ENCODE data around the gene LIF. TPM values are rescaled to one million over a fixed set of nuclear protein-coding genes. Genes with fewer than 3 reads are reported as not detected.

The LIF gene
- total and polyA plus RNA-seq, 4 donors, result 0.77 to 26.1 (median 5.1) TPM

GRCh38 chr22:30248484-30248883 lies 1.9 kb upstream of the LIF start:
- peaks cover 0 to 56% (median 9%) of the 10 kb centered on the region in 5 donors for H3K4me1 ChIP-seq (ENCODE audit: control insufficient read depth in 5 of 5, insufficient read depth in 5 of 5, low read length in 5 of 5)
- no peak for TF ChIP-seq CTCF (IDR thresholded peaks at IDR 0.05; ENCODE audit: control extremely low read depth, extremely low read depth)

GRCh38 chr22:30247974-30248373 lies 1.4 kb upstream of the LIF start:
- no peaks in the 10 kb centered on the region for H3K9me3 ChIP-seq (ENCODE audit: control insufficient read depth in 4 of 4, insufficient read depth in 3 of 4, low read length in 3 of 4)
- 39 to 58% methylated on average over 12 of the region's 12 CpGs for WGBS, 2 donors
- DNase-seq, result no peak
- no peaks in the 10 kb centered on the region for H3K36me3 ChIP-seq (ENCODE audit: control insufficient read depth in 4 of 4, insufficient read depth in 4 of 4, low read length in 4 of 4)
- no peak for TF ChIP-seq CTCF (IDR thresholded peaks at IDR 0.05; ENCODE audit: control extremely low read depth, extremely low read depth)
- no peak overlapping the region for H3K27ac ChIP-seq (ENCODE audit: low read depth in 1 of 2, low read length in 1 of 2)
- ATAC-seq (ENCODE audit: insufficient read depth, low FRiP score), result no peak
- H3K27me3 ChIP-seq (ENCODE audit: control insufficient read depth in 3 of 3, insufficient read depth in 3 of 3, low read length in 2 of 3), result peaks cover 0 to 17% (median 2%) of the 10 kb centered on the region in 3 donors
- peaks cover 0 to 52% (median 7%) of the 10 kb centered on the region in 5 donors for H3K4me1 ChIP-seq (ENCODE audit: control insufficient read depth in 5 of 5, insufficient read depth in 5 of 5, low read length in 5 of 5)
- no peak overlapping the region for H3K9ac ChIP-seq (ENCODE audit: insufficient read depth in 1 of 2, low read length in 2 of 2)
- H3K4me3 ChIP-seq, result no peak overlapping the region

More at GRCh38 chr22:30248484-30248883, 1.9 kb upstream of the LIF start:
- Histone ChIP-seq H3K27ac (ENCODE audit: low read depth in 1 of 2, low read length in 1 of 2) (no peak overlapping the region), H3K27me3 (ENCODE audit: control insufficient read depth in 3 of 3, insufficient read depth in 3 of 3, low read length in 2 of 3) (peaks cover 0 to 17% (median 2%) of the 10 kb centered on the region in 3 donors), H3K4me3 (no peak overlapping the region), H3K36me3 (ENCODE audit: control insufficient read depth in 4 of 4, insufficient read depth in 4 of 4, low read length in 4 of 4) (no peaks in the 10 kb centered on the region), H3K9me3 (ENCODE audit: control insufficient read depth in 4 of 4, insufficient read depth in 3 of 4, low read length in 3 of 4) (no peaks in the 10 kb centered on the region), H3K9ac (ENCODE audit: insufficient read depth in 1 of 2, low read length in 2 of 2) (peak overlapping the region in 1 of 2 donors; percentile 8)
- ATAC-seq (ENCODE audit: insufficient read depth, low FRiP score), result no peak
- 61 to 77% methylated on average over 6 of the region's 6 CpGs for WGBS, 2 donors
- no peak for DNase-seq

- TF ChIP-seq CTCF (IDR thresholded peaks at IDR 0.05; ENCODE audit: control extremely low read depth, extremely low read depth), result no peak
- H3K27me3 ChIP-seq (ENCODE audit: control insufficient read depth in 3 of 3, insufficient read depth in 3 of 3, low read length in 2 of 3), result peaks cover 0 to 17% (median 2%) of the 10 kb centered on the region in 3 donors
- WGBS, 2 donors, result 58 to 74% methylated on average over 11 of the region's 11 CpGs
- H3K27ac ChIP-seq (ENCODE audit: low read depth in 1 of 2, low read length in 1 of 2), result no peak overlapping the region
- no peak for ATAC-seq (ENCODE audit: insufficient read depth, low FRiP score)
- H3K4me1 ChIP-seq (ENCODE audit: control insufficient read depth in 5 of 5, insufficient read depth in 5 of 5, low read length in 5 of 5), result peaks cover 0 to 52% (median 2%) of the 10 kb centered on the region in 5 donors
- no peak overlapping the region for H3K9ac ChIP-seq (ENCODE audit: insufficient read depth in 1 of 2, low read length in 2 of 2)
- DNase-seq, result no peak
- no peaks in the 10 kb centered on the region for H3K9me3 ChIP-seq (ENCODE audit: control insufficient read depth in 4 of 4, insufficient read depth in 3 of 4, low read length in 3 of 4)
- H3K4me3 ChIP-seq, result no peak overlapping the region
- H3K36me3 ChIP-seq (ENCODE audit: control insufficient read depth in 4 of 4, insufficient read depth in 4 of 4, low read length in 4 of 4), result no peaks in the 10 kb centered on the region
These were observed 1.0 kb upstream of the LIF start for GRCh38 chr22:30247561-30247960.

GRCh38 chr22:30246814-30247376 lies 336 bp upstream of the LIF start:
- H3K4me3 ChIP-seq, result no peak overlapping the region
- no peak for TF ChIP-seq CTCF (IDR thresholded peaks at IDR 0.05; ENCODE audit: control extremely low read depth, extremely low read depth)
- no peak overlapping the region for H3K27ac ChIP-seq (ENCODE audit: low read depth in 1 of 2, low read length in 1 of 2)
- H3K27me3 ChIP-seq (ENCODE audit: control insufficient read depth in 3 of 3, insufficient read depth in 3 of 3, low read length in 2 of 3), result peaks cover 0 to 17% (median 2%) of the 10 kb centered on the region in 3 donors
- DNase-seq (no peak), ATAC-seq (ENCODE audit: insufficient read depth, low FRiP score) (no peak)
- H3K4me1 ChIP-seq (ENCODE audit: control insufficient read depth in 5 of 5, insufficient read depth in 5 of 5, low read length in 5 of 5), result peaks cover 0 to 52% (median 3%) of the 10 kb centered on the region in 5 donors
- H3K36me3 ChIP-seq (ENCODE audit: control insufficient read depth in 4 of 4, insufficient read depth in 4 of 4, low read length in 4 of 4), result no peaks in the 10 kb centered on the region
- 15 to 29% methylated on average over 15 of the region's 15 CpGs for WGBS, 2 donors
- no peak overlapping the region for H3K9ac ChIP-seq (ENCODE audit: insufficient read depth in 1 of 2, low read length in 2 of 2)
- no peaks in the 10 kb centered on the region for H3K9me3 ChIP-seq (ENCODE audit: control insufficient read depth in 4 of 4, insufficient read depth in 3 of 4, low read length in 3 of 4)

Data from lung (tissue), 12 donors.